HS-27A (cell line): ENCODE data around the gene ZNF358.

Source experiments
- DNase-seq: peaks from one replicate; pipeline ENCODE4 v3.0.0-alpha.2; 2012; ENCODE audit warnings: low read depth, missing footprints

ZNF358 gene

GRCh38 chr19:7489609-7490044 lies 26.3 kb upstream of the ZNF358 start:
- DNase-seq: no peak

GRCh38 chr19:7492142-7492541 lies 23.8 kb upstream of the ZNF358 start:
- DNase-seq: no peak

- no peak for DNase-seq
Measured at GRCh38 chr19:7492558-7492957, 23.3 kb upstream of the ZNF358 start.

GRCh38 chr19:7494416-7495098 lies 21.3 kb upstream of the ZNF358 start:
- no peak for DNase-seq

GRCh38 chr19:7497292-7497691 lies 18.6 kb upstream of the ZNF358 start:
- DNase-seq: no peak

GRCh38 chr19:7500811-7501450 lies 15.0 kb upstream of the ZNF358 start:
- DNase-seq: no peak

- DNase-seq: no peak
Measured at GRCh38 chr19:7502552-7502951, 13.4 kb upstream of the ZNF358 start.

- no peak for DNase-seq
Measured at GRCh38 chr19:7504684-7505083, 11.2 kb upstream of the ZNF358 start.

GRCh38 chr19:7505288-7505681 lies 10.6 kb upstream of the ZNF358 start:
- no peak for DNase-seq

- DNase-seq: no peak
Measured at GRCh38 chr19:7505682-7506384, 10.1 kb upstream of the ZNF358 start.

- no peak for DNase-seq
Measured at GRCh38 chr19:7506385-7507328, 9.2 kb upstream of the ZNF358 start.

- peak; percentile 53 for DNase-seq
Measured at GRCh38 chr19:7507884-7508283, 8.0 kb upstream of the ZNF358 start.

GRCh38 chr19:7509625-7510024 lies 6.3 kb upstream of the ZNF358 start:
- no peak for DNase-seq

- no peak for DNase-seq
Measured at GRCh38 chr19:7512400-7512851, 3.5 kb upstream of the ZNF358 start.

GRCh38 chr19:7513809-7514642 lies 1.9 kb upstream of the ZNF358 start:
- DNase-seq: no peak

- no peak for DNase-seq
Measured at GRCh38 chr19:7515110-7515644, 726 bp upstream of the ZNF358 start.

GRCh38 chr19:7516333-7516732 lies 430 bp downstream of the ZNF358 start:
- DNase-seq: no peak

- no peak for DNase-seq
Measured at GRCh38 chr19:7516878-7517277, 975 bp downstream of the ZNF358 start.

- DNase-seq: no peak
Measured at GRCh38 chr19:7519361-7520130, 3.6 kb downstream of the ZNF358 start.
